ENCODE data around the gene CA10.
A peak's percentile ranks its signal among the peaks of the same experiment; 100 is the strongest.

Gene CA10

DNA sequence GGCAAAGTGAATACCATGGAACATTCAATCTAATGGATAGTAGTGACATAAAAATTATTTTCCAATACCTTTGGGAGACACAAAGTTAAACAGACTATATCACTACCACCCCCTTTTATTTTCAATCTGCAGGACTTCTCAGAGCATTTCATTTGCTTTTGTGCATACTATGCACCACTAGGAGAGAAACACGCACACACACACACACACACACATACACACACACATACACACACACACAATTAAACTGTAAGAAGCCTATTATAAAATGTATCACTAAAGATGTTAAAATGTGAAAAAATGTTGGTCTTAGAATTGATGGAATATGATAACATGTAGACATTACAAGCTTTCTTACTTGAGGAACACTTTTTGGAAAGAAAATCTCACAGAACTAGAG, 331.4 kb downstream of the CA10 start:
- no peaks in the 10 kb centered on the region for H3K36me3 ChIP-seq (ENCODE audit: insufficient read depth)
- H3K79me2 ChIP-seq (ENCODE audit: insufficient read depth, low read depth) = no peaks in the 10 kb centered on the region
- H3K9ac ChIP-seq = no peak overlapping the region
- no peaks in the 10 kb centered on the region for H4K20me1 ChIP-seq (ENCODE audit: insufficient read depth)
- no peak overlapping the region for H3K27ac ChIP-seq
- no peaks in the 10 kb centered on the region for H3K27me3 ChIP-seq (ENCODE audit: insufficient read depth, low read depth)
- H3K4me1 ChIP-seq (ENCODE audit: low read depth, poor library complexity, severe bottlenecking) = no peaks in the 10 kb centered on the region
- H3K4me2 ChIP-seq = no peak overlapping the region
- TF ChIP-seq, protein P1, sequence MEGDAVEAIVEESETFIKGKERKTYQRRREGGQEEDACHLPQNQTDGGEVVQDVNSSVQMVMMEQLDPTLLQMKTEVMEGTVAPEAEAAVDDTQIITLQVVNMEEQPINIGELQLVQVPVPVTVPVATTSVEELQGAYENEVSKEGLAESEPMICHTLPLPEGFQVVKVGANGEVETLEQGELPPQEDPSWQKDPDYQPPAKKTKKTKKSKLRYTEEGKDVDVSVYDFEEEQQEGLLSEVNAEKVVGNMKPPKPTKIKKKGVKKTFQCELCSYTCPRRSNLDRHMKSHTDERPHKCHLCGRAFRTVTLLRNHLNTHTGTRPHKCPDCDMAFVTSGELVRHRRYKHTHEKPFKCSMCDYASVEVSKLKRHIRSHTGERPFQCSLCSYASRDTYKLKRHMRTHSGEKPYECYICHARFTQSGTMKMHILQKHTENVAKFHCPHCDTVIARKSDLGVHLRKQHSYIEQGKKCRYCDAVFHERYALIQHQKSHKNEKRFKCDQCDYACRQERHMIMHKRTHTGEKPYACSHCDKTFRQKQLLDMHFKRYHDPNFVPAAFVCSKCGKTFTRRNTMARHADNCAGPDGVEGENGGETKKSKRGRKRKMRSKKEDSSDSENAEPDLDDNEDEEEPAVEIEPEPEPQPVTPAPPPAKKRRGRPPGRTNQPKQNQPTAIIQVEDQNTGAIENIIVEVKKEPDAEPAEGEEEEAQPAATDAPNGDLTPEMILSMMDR (conservative IDR thresholded peaks at IDR 0.05; ENCODE audit: low read depth, low read length) = no peak
- no peak overlapping the region for H2AFZ ChIP-seq (ENCODE audit: low read depth)
- H3K4me3 ChIP-seq (IDR thresholded peaks at IDR 0.05; ENCODE audit: insufficient read depth, low read depth, low read length) = no peak overlapping the region

DNA sequence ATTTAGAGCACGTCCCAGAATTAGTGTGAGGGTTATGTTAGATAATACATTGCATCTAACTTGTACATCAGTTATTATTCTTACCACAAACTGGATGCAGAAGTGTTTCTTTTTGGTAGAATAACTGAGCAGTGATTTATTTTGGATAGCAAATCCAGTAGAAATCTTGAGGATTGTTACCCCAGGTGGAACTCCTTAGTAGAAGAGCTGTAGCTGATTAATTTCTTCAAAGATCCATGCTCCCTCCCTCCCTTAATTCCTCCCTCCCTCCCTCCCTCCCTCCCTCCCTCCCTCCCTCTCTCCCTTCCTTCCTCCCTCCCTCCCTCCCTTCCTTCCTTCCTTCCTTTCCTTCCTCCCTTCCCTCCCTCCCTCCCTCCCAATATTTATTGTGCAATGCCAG, 337.7 kb downstream of the CA10 start:
- no peak overlapping the region for H3K4me3 ChIP-seq (IDR thresholded peaks at IDR 0.05; ENCODE audit: insufficient read depth, low read depth, low read length)

DNA sequence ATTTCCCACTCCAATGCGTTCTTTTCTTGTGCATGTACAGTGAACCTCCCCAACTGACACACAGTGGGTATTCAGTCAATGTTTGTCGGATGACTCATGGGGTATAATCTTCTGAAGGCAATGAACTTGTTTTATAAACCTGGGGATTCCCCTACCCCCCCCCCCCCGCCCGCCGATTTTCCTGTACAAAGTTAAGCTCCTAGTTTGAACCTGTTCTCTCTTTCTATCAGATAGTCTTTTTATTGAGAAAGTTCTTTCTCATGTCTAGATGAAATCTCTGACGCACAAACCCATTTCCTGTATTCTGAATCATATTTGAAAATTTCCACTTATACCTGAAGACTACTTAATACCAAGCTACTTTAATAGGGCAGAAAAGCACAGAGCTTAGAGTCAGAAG, 338.3 kb downstream of the CA10 start:
- Histone ChIP-seq H4K20me1 (ENCODE audit: insufficient read depth) (no peaks in the 10 kb centered on the region), H3K9ac (no peak overlapping the region), H3K36me3 (ENCODE audit: insufficient read depth) (no peaks in the 10 kb centered on the region), H3K79me2 (ENCODE audit: insufficient read depth, low read depth) (no peaks in the 10 kb centered on the region), H3K27ac (no peak overlapping the region), H3K4me3 (IDR thresholded peaks at IDR 0.05; ENCODE audit: insufficient read depth, low read depth, low read length) (no peak overlapping the region), H3K27me3 (ENCODE audit: insufficient read depth, low read depth) (no peaks in the 10 kb centered on the region), H2AFZ (ENCODE audit: low read depth) (no peak overlapping the region), H3K4me2 (no peak overlapping the region), H3K4me1 (ENCODE audit: low read depth, poor library complexity, severe bottlenecking) (peaks cover 19% of the 10 kb centered on the region)
- TF ChIP-seq, protein P1 (conservative IDR thresholded peaks at IDR 0.05; ENCODE audit: low read depth, low read length) = no peak

More for the DNA sequence above, 337.7 kb downstream of the CA10 start:
- no peak overlapping the region for H3K9ac ChIP-seq
- TF ChIP-seq, protein P1 (conservative IDR thresholded peaks at IDR 0.05; ENCODE audit: low read depth, low read length) = no peak
- no peaks in the 10 kb centered on the region for H3K79me2 ChIP-seq (ENCODE audit: insufficient read depth, low read depth)
- no peak overlapping the region for H3K4me2 ChIP-seq
- no peak overlapping the region for H3K27ac ChIP-seq
- H3K4me1 ChIP-seq (ENCODE audit: low read depth, poor library complexity, severe bottlenecking) = peaks cover 19% of the 10 kb centered on the region
- no peaks in the 10 kb centered on the region for H3K27me3 ChIP-seq (ENCODE audit: insufficient read depth, low read depth)
- no peak overlapping the region for H2AFZ ChIP-seq (ENCODE audit: low read depth)
- H3K36me3 ChIP-seq (ENCODE audit: insufficient read depth) = no peaks in the 10 kb centered on the region
- H4K20me1 ChIP-seq (ENCODE audit: insufficient read depth) = no peaks in the 10 kb centered on the region

DNA sequence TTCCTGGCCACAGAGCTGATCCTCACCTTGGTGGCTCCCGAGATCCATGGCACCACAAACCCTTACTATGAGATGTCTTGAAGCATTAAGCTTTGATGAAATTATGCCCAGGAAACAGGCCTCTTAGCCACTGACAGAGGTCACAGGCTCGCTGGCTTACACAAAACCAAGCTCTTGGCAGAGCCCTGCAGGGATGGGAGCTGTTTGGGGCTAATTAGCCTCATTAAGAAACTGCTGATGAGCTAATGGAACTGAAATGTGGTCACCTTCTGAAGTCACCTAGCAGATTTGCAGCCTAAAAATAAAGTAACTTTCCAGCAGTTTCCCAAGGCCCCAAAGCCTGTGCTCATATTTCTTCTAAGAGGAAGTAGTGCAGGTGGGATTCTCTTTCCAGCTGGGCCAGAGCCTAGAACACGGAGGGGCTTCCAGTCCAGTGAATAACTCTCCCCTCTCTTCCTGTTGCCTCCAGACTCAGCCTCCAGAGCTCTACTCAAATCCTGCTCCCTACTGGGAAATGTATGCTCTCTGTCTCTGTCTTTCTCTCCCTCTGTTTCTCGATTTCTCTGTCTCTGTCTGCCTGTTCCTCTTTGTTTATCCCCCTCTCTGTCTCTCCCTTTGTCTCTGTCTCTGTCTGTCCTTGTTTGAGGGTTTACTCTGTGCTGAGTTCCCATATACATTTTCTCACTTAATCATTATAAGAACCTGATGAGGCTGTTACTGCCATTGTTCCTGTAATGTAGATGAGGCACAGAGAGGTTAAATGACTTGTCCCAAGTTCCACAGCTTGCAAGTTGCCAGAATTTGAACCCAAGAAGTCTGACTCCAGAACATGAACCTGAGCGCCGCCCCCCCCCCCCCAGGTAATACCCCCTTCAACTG, 338.9 kb downstream of the CA10 start:
- peak overlapping the region; percentile 61; the same call in 1 of the 2 replicates for H3K4me2 ChIP-seq
- no peaks in the 10 kb centered on the region for H3K36me3 ChIP-seq (ENCODE audit: insufficient read depth)
- H3K4me1 ChIP-seq (ENCODE audit: low read depth, poor library complexity, severe bottlenecking) = peaks cover 19% of the 10 kb centered on the region
- H3K4me3 ChIP-seq (IDR thresholded peaks at IDR 0.05; ENCODE audit: insufficient read depth, low read depth, low read length) = no peak overlapping the region
- no peaks in the 10 kb centered on the region for H3K27me3 ChIP-seq (ENCODE audit: insufficient read depth, low read depth)
- H2AFZ ChIP-seq (ENCODE audit: low read depth) = peak overlapping the region; percentile 58
- peak overlapping the region; percentile 43 for H3K27ac ChIP-seq
- no peaks in the 10 kb centered on the region for H3K79me2 ChIP-seq (ENCODE audit: insufficient read depth, low read depth)
- TF ChIP-seq, protein P1 (conservative IDR thresholded peaks at IDR 0.05; ENCODE audit: low read depth, low read length) = no peak
- no peak overlapping the region for H3K9ac ChIP-seq
- H4K20me1 ChIP-seq (ENCODE audit: insufficient read depth) = no peaks in the 10 kb centered on the region
